T1000 (cell line): ENCODE results near the gene ARL4A.

Experiments
- DNase-seq: peaks from one replicate; lab custom pipeline; 2025; ENCODE audit warnings: mixed read lengths; lab: John Stamatoyannopoulos, UW

ARL4A gene

GRCh38 chr7:12725575-12726316 is 38.3 kb downstream of the ARL4A start:
- DNase-seq = no peak

- DNase-seq = no peak
These were observed 39.5 kb downstream of the ARL4A start for GRCh38 chr7:12726908-12727307.

- no peak for DNase-seq
These were observed 40.2 kb downstream of the ARL4A start for GRCh38 chr7:12727455-12728191.

GRCh38 chr7:12728192-12728538 is 40.7 kb downstream of the ARL4A start:
- no peak for DNase-seq

GRCh38 chr7:12729112-12729511 is 41.7 kb downstream of the ARL4A start:
- no peak for DNase-seq

- DNase-seq = no peak
These were observed 43.1 kb downstream of the ARL4A start for GRCh38 chr7:12730523-12730922.

- no peak for DNase-seq
These were observed 43.8 kb downstream of the ARL4A start for GRCh38 chr7:12731214-12731656.

- DNase-seq = no peak
These were observed 44.3 kb downstream of the ARL4A start for GRCh38 chr7:12731775-12732174.

- no peak for DNase-seq
These were observed 45.0 kb downstream of the ARL4A start for GRCh38 chr7:12732428-12732827.

GRCh38 chr7:12735923-12736322 is 48.5 kb downstream of the ARL4A start:
- no peak for DNase-seq

GRCh38 chr7:12737373-12737772 is 49.9 kb downstream of the ARL4A start:
- no peak for DNase-seq

GRCh38 chr7:12737836-12738235 is 50.4 kb downstream of the ARL4A start:
- DNase-seq = no peak

- DNase-seq = no peak
These were observed 51.2 kb downstream of the ARL4A start for GRCh38 chr7:12738665-12739064.
